Ramos (cell line): ENCODE measurements around the gene PLSCR5.

Experiments
- in situ Hi-C: fragments of 300-500 bp; cut with MboI; formaldehyde crosslinking; loops from one replicate; pipeline ENCODE4 v1.14.3; 2022; ENCODE audit warnings: low sequenced_read_pairs; ENCODE audit not compliant: unreplicated experiment

The PLSCR5 gene

DNA sequence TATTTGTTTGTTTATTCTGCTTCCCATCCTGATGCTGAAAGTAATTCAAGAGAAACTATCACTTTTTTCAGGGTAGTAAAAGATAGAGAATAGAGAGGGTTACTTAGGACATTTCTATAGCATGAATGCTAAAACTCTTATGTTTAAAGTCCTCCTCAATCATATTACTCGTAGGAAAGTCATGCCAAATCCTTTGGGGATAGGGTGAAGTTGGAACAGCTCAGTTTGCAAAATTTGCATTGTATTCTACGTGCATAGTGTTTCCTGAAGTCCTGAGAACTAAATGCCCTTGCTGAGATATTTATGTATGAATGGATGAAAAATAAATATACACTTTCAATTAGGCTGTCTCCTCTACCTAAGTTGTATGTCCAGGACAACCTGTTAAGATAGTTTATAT is 14.6 kb downstream of the PLSCR5 start:
- in situ Hi-C loops = loop anchor here (25.0 kb wide), 1 partner anchor 378 kb away; no protein-coding TSS in a partner anchor

DNA sequence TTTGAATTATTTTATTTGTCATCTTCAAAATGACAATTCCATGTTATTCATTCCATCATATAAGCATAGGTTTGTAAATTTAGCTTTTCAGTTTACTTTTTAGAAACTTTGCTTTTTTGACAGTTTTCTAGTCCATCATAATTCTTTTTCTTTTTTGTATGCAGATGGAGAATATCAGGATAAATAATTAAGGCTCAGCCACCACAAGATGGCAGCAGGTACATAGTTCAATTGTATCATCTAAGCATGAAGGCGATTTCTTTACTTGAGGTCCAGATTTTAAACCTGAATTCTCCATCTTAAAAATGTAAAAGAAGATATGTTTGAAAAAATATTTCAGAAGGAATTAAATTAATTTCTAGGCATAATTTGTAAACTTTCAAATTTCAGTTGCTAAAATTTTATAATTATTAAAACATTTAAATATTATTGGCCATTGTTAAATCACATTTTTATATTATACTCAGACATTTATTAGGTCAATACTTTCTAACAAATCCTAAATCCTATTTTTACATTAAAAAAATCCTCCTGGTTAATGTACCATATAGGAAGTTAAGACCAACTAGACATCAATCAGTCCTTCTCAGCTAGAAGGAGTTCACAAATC is 15.1 kb downstream of the PLSCR5 start:
- in situ Hi-C loops = loop anchor here (25.0 kb wide), 1 partner anchor 378 kb away; no protein-coding TSS in a partner anchor

DNA sequence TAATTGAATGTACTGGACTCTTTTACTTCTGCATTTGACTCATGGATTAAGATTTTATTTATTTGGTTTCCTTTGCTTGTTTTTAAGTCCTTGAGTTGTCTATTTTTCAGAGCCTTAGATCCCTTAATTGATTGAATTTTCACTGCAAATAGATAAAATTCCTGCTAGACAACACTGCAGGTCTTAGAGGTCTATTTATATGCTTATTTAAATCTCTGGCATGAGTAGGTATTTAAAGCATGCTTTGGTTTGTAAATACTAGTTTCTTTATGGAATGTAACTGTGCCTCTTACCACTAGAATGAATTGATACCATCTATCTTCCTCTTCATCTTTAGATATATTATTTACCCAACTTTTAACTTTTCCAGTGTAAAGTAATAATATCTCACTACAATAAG is 20.0 kb downstream of the PLSCR5 start:
- in situ Hi-C loops = loop anchor here (25.0 kb wide), 1 partner anchor 373 kb away; no protein-coding TSS in a partner anchor

DNA sequence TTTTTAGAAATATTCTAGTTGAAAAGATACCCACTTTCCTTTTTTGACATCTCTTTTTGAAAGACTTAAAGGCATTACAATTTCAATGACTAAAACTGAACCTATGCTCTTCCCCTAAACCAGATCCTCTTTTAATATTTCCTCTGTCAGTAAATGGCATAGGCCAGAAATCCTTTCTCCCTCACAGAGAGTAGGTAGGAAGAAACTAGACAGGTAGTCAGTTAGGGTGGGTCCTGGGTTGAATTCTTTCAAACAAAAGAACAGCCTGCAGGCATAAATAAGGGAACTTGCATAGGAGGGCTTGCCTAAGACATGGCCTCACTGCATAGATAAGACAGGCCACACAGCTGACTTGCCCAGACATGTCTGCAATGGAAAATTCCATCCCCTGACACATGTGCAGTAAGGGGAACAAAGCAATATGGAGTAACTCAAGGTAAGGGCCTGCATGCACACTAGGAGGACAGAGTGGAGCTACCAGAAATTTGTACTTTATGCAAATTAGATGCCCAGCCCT is 23.1 kb downstream of the PLSCR5 start:
- in situ Hi-C loops = loop anchor here (25.0 kb wide), 1 partner anchor 370 kb away; no protein-coding TSS in a partner anchor

DNA sequence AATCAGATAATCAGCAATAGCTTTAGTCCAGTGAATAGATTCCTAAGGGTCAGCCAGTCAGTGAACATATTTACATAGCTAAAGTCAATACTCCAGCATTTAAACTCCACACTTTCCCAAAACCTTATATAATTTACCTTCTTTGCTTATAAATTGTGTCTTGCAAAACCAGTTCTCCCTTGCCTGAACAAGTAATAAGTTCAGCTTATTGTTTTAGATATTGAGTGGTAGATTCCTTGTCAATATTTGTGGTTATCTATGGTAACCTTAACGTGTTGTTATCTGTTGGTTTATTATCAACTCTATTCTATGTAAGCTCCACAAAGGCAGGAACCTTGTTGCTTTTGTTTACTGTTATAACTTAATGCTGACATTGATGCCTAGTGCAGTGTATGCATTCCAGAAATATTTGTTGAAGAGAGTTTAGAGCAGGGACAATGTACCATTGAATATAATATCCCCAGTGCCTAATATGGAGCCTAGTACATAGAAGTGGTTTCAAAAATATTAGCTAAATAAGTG is 24.0 kb downstream of the PLSCR5 start:
- in situ Hi-C loops = loop anchor here (25.0 kb wide), 1 partner anchor 369 kb away; no protein-coding TSS in a partner anchor

DNA sequence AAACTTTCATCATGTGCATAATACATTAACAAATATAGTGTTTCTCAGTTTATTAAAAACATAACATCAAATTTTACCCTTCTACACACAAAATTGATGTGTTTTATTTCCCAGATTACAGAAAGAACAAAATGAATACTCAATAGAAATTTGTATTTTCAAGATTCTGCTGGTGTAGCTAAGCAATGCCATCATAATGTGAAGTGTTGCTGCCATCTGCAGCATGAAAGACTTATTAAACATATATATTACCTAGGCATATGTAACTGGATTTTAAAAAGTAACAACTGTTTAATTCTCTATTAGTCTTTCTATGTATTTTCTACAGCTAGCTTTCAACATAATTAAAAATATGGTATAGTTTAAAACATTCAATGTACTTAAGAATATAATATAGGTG is 27.5 kb downstream of the PLSCR5 start:
- in situ Hi-C loops = loop anchor here (25.0 kb wide), 1 partner anchor 365 kb away; no protein-coding TSS in a partner anchor

DNA sequence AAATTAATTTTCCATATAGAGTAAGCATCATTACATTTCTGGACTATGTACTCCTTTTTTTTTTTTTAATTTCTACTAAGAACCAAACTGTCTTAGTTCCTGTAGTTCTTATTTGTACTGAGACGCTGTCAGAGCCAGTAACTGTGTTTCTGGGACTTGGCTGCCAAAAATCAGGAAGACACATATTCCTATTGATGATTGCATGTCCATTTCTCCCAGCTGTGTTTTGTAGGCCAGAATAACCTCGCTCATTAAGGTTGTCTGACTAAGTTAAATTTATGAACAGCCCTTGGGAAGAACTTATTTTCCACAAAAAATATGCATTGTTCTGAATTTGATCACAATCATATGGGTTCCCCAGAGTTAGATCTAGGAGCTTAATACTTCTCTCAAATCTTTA is 29.5 kb downstream of the PLSCR5 start:
- in situ Hi-C loops = loop anchor here (25.0 kb wide), 1 partner anchor 363 kb away; no protein-coding TSS in a partner anchor

DNA sequence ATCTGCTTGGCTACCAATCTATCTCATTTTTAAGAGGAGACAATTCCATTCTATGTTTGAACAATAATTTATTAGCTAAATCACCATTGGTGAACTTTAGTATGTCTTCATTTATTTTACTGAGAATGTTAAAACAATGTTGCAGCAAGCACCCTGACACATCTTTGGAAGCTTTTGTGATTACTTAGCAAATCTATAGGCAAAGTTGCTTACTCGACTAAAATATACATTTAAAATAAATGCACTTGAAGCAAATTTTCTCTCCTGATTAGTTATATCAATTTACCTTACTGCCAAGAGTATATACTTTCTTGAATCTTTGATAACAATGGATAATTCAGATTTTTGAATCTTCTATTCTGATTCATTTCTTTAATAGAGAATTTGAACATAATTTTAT is 31.0 kb downstream of the PLSCR5 start:
- in situ Hi-C loops = no loop called here

DNA sequence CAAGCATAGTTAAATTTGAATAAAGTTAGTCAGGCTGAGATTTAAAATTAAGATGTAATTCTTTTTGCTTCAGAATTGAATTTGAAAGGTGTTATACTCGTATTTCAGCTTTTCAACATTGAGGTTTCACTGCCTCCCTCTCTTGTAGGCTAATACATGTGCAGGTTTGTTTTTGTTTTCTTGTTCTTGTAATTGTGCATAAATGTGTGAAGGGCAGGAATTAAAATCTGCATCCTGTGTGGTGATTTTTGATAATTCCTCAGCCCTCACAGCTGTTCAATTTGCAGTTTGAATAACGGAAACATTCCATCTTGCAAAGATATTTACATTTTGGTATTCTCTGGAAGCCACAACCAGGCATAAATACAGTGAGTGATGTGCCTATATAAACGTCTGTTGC is 35.8 kb downstream of the PLSCR5 start:
- in situ Hi-C loops = no loop called here

DNA sequence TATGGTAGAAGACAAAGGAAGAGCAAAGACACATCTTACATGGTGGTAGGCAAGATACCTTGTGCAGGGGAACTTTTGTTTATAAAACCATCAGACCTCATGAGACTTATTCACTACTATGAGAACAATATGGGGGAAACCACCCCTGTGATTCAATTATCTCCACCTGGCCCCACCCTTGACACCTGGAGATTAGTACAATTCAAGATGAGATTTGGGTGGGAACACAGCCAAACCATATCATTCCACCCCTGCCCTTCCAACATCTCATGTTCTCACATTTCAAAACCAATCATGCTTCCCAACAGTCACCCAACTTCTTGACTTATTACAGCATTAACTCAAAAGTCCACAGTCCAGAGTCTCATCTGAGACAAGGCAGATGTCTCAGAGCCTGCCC is 39.0 kb downstream of the PLSCR5 start:
- in situ Hi-C loops = no loop called here

DNA sequence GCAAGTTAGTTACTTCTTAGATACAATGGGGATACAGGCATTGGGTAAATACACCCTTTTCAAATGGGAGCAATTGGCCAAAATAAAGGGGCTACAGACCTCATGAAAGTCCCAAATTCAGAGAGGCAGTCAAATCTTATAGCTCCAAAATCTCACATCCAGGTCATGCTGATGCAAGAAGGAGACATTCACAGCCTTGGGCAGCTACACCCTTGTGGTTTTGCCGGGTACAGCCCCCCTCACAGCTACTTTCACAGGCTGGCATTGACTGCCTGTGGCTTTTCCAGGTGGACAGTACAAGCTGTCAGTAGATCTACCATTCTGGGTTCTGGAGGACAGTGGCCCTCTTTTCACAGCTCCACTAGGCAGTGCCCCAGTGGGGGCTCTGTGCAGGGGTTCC is 43.3 kb downstream of the PLSCR5 start:
- in situ Hi-C loops = no loop called here

DNA sequence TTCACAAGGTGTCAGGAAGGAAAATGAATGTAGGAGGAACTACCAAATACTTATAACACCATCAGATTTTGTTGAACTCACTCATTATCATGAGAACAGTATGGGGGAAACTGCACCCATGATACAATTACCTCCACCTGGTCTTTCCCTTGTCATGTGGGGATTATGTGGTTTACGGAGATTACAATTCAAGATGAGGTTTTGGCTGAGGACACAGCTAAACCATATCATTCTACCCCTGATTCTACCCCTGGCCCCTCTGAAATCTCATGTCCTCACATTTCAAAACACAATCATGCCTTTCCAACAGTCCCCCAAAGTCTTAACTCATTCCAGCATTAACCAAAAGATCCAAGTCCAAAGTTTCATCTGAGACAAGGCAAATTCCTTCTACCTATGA is 43.7 kb downstream of the PLSCR5 start:
- in situ Hi-C loops = no loop called here

DNA sequence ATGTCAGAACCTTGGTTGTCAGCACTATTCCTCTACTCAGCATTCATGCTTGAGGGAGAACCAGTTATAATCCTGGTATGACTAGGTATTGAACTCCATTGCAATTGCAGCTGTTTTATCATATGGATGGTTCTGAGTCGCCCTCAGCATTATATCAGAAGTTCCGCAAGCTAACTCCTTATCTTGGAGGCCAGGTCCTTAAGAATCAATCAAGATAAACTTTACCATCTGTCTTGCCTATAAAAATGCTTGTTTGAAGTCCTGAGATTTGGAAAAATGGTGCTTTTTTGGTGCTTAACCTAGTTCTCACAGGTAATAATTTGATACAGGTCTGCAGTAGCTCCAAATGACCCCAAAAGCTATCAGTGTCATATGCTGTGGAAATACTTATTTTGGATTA is 44.5 kb downstream of the PLSCR5 start:
- in situ Hi-C loops = no loop called here

DNA sequence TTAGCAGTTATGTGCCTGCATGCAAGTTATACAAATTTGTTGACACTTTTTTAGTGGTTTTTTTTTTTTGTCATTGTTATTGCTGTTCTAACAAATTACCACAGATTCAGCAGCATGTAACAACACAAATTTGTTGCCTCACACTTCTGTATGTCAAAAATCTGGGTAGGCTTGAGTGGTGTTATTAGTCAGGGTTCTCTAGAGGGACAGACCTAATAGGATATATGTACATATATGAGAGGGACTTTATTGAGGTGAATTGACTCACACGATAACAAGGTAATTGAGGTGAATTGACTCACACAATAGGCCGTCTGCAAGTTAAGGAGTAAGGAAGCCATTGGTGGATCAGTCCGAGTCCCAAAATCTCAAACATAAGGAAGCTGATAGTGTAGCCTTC is 45.8 kb downstream of the PLSCR5 start:
- in situ Hi-C loops = no loop called here

DNA sequence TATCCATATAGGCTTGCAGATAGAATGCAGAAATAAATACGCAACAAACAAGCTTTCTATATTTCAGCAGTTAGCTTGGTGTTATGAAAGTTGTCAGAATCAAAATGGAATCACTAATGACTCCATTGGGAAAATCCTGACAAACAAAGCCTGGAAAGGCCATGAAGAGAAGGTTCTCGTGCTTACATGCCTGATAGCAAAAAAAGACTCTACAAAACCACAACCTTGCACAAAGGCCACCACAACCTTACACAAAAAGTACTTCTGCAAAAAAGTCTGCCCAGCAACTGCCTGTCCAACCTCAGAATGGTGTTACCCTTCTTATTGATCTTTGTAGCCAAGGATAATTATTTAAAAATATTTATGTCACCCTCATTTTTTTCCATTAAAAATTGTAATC is 46.4 kb downstream of the PLSCR5 start:
- in situ Hi-C loops = no loop called here

DNA sequence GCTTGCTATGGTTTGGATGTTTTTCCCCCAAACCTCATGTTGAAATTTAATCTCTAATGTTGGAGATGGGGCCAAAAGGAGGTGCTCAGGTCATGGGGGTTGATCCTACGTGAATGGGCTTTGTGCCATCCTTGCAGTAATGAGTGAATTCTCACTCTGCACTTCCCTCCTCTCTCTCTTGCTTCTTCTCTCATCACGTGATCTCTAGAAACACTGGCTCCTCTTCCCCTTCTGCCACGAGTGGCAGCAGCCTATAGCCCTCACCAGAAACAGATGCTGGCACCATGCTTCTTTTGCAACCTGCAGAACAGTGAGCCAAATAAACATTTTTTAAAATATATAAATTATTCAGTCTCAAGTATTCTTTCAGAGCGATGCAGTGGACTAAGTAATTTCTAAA is 47.4 kb downstream of the PLSCR5 start:
- in situ Hi-C loops = no loop called here

DNA sequence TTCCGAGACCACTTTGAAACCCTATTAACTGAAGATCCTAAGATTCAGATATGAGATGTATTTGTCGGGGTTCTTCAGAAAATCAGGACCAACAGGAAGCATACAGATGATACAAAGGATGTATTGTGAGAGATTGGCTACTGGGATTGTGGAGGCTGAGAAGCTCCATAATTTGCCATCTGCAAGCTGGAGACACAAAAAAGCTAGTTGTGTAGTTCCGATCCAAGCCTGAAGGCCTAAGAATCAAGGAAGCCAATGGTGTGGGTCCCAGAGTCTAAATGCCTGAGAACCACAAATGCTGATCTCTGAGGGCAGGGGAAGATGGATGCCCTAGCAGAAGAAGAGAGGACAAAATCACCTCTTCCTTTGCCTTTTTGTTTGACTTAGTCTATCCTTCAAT is 49.8 kb downstream of the PLSCR5 start:
- in situ Hi-C loops = no loop called here

DNA sequence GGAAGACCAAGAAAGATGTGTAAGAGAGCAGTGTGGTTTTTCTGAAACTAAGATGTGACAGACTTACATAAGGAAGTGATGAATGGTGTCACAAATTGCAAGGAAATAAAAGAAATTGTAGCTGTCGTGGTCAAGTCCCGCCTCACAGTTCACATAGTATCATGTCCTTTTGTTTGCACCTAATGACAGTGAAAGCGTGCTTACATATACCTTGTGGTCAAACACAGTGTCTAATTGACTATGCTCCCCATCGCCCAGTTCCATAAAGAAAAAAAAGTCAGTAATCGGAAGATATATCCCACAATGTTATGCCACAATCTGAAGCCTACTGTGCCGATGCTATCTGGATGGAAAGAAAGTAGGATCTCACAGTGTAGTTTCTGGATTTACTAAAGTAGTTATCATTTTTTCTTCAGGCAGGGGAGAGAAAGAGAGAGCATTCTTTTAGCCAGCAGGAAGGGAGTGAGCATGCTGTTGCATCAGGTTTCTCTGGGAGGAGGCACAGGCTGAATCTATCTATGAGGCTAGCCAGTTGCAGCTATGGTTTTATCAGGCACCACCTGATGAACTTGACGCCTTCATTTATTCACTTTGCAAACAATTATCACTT is 50.9 kb downstream of the PLSCR5 start:
- in situ Hi-C loops = no loop called here

DNA sequence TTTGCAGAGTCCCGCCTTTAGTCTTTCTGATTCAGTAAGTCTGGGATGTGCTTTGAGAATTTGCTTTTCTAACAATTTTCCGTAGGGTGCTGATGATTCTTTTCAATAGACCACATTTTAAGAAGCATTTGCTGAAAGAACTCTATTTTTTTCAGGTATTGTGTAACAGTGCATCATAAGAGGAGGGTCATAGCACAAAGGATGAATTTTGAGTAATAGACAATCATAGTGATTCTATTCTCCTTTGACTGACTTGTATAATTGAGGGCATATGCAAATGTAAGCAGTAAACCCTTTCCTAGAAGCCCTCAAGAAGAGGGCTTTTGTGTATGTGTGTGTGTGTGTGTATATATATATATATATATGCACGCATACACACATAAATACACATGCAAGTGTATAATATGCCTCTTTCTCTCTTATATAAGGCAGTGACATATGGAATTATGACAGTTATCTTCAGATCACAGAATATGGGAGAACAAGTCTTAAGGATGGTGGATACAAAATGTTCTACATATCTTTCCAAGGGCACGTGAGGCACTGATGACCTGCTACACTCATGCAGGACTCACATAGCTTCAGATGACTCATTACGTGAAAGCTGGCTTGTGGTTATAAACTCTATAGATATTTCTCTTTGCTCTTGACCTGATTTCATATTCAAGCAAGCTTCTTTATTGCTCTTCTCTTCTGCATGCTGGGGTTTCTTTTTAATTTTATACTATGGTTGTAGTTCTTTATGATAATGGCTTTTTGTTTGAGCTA is 54.2 kb downstream of the PLSCR5 start:
- in situ Hi-C loops = no loop called here

DNA sequence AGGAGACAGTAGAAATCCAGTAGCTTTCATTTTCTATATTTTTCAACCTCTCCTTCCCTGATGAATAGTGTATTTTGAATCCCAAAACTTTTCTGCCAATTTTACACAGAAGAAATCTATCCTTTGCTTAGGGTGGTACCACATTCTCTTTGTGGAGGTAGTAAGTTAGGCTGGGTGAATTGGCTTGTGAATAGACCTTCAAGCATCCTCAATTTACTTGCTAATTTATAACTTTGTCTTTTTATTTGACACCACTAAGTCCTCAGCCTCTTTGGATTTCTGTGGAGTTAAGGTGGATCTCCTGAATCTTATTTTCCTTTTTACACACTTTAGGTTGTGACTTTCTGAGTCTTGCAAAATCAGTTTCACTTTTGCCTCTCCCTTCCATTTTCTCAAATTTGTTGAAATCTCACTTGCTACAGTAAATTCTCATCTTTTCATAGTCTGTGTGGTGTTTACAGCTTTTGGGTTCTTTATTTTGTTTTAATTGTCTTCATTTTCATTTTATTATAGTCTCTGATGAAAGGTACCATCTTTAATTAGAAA is 55.0 kb downstream of the PLSCR5 start:
- in situ Hi-C loops = no loop called here
